WTC11 (cell line): Measurements from ENCODE around the gene CACNG1. TPM values are rescaled to one million over a fixed set of nuclear protein-coding genes. Genes with fewer than 3 reads are reported as not detected.

ENCODE experiments used
- ATAC-seq: fragments of 200-7000 bp; cut with Tn5 transposase; 2 replicates; pipeline ENCODE4 v1.10.0; 2021; ENCODE audit warnings: mild to moderate bottlenecking, moderate library complexity
- CTCF ChIA-PET: fragments of 300-600 bp; sonication (Branson Sonifier 250); formaldehyde crosslinking; loops from one replicate; lab custom pipeline; 2021; ENCODE audit warnings: antibody characterized with exemption; lab: Charles Lee
- POLR2A ChIA-PET: fragments of 350-600 bp; sonication (Branson Sonifier 250); formaldehyde crosslinking; loops from one replicate; lab custom pipeline; 2021; ENCODE audit warnings: antibody characterized with exemption; lab: Charles Lee
- DNase-seq: peaks from one replicate; pipeline ENCODE4 v3.0.0; 2021; ENCODE audit warnings: low spot score
- H3K27ac Mint-ChIP-seq: 2 replicates; pipeline ENCODE4 v1.8.0; 2021; ENCODE audit warnings: mixed read lengths
- H3K27me3 Mint-ChIP-seq: 2 replicates; pipeline ENCODE4 v1.8.0; 2021; ENCODE audit warnings: low read depth, mild to moderate bottlenecking, moderate library complexity, mixed read lengths
- H3K36me3 Mint-ChIP-seq: 2 replicates; pipeline ENCODE4 v1.8.0; 2021; ENCODE audit warnings: mixed read lengths
- H3K4me1 Mint-ChIP-seq: 2 replicates; pipeline ENCODE4 v1.8.0; 2022; ENCODE audit warnings: mixed read lengths
- H3K4me3 Mint-ChIP-seq: 2 replicates; pipeline ENCODE4 v1.8.0; 2021; ENCODE audit warnings: mild to moderate bottlenecking, moderate library complexity, mixed read lengths
- H3K9me3 Mint-ChIP-seq: 2 replicates; pipeline ENCODE4 v1.8.0; 2021; ENCODE audit warnings: mixed read lengths
- CDX4 ChIP-seq: fragments of 250-450 bp; sonication (Bioruptor Pico); IDR thresholded peaks from 2 replicates; pipeline ENCODE4 v1.9.0; 2021; ENCODE audit warnings: moderate library complexity, mild to moderate bottlenecking, inconsistent platforms, borderline replicate concordance
- CREB1 ChIP-seq: sonication (generic); formaldehyde crosslinking; IDR thresholded peaks from 2 replicates; pipeline ENCODE4 v1.8.0; 2023; ENCODE audit warnings: mild to moderate bottlenecking, missing genetic modification reagents
- E2F4 ChIP-seq: sonication (generic); formaldehyde crosslinking; IDR thresholded peaks from 2 replicates; pipeline ENCODE4 v1.8.1; 2022; ENCODE audit warnings: low read depth, mild to moderate bottlenecking, moderate library complexity, missing genetic modification reagents, borderline replicate concordance
- ELF4 ChIP-seq: sonication (generic); formaldehyde crosslinking; IDR thresholded peaks from 2 replicates; pipeline ENCODE4 v1.8.1; 2022; ENCODE audit warnings: low read depth, mild to moderate bottlenecking, moderate library complexity, missing genetic modification reagents
- EMX1 ChIP-seq: fragments of 250-450 bp; sonication (Bioruptor Pico); IDR thresholded peaks from 2 replicates; pipeline ENCODE4 v1.8.0; 2021; ENCODE audit warnings: mild to moderate bottlenecking
- GRHL2 ChIP-seq: fragments of 250-450 bp; sonication (Bioruptor Pico); IDR thresholded peaks from 2 replicates; pipeline ENCODE4 v1.8.0; 2022; ENCODE audit warnings: mild to moderate bottlenecking, moderate library complexity; ENCODE audit not compliant: insufficient replicate concordance, severe bottlenecking
- HMGA2 ChIP-seq: fragments of 250-450 bp; sonication (Bioruptor Pico); IDR thresholded peaks from 2 replicates; pipeline ENCODE4 v1.4.0; 2021; ENCODE audit warnings: mild to moderate bottlenecking, moderate library complexity
- NFE2L1 ChIP-seq: sonication (generic); formaldehyde crosslinking; IDR thresholded peaks from 2 replicates; pipeline ENCODE4 v1.8.1; 2023; ENCODE audit warnings: missing genetic modification reagents
- NFYB ChIP-seq: sonication (generic); formaldehyde crosslinking; conservative IDR thresholded peaks from 2 replicates; pipeline ENCODE4 v1.8.0; 2022; ENCODE audit warnings: low read depth, missing genetic modification reagents
- NR3C1 ChIP-seq: sonication (generic); formaldehyde crosslinking; conservative IDR thresholded peaks from 2 replicates; pipeline ENCODE4 v1.8.1; 2023; ENCODE audit warnings: low read depth, mild to moderate bottlenecking, missing genetic modification reagents
- OVOL2 ChIP-seq: fragments of 250-450 bp; sonication (Bioruptor Pico); IDR thresholded peaks from 2 replicates; pipeline ENCODE4 v1.9.0; 2021; ENCODE audit warnings: mild to moderate bottlenecking, borderline replicate concordance
- RELA ChIP-seq: sonication (generic); formaldehyde crosslinking; IDR thresholded peaks from 2 replicates; pipeline ENCODE4 v1.8.1; 2022; ENCODE audit warnings: missing genetic modification reagents, mild to moderate bottlenecking, borderline replicate concordance
- RORB ChIP-seq: fragments of 250-450 bp; sonication (Bioruptor Pico); IDR thresholded peaks from 2 replicates; pipeline ENCODE4 v1.9.0; 2021; ENCODE audit warnings: mild to moderate bottlenecking
- SMAD3 ChIP-seq: sonication (generic); formaldehyde crosslinking; IDR thresholded peaks from 2 replicates; pipeline ENCODE4 v1.8.0; 2022; ENCODE audit warnings: missing genetic modification reagents, mild to moderate bottlenecking, borderline replicate concordance
- SMAD4 ChIP-seq: sonication (generic); formaldehyde crosslinking; IDR thresholded peaks from 2 replicates; pipeline ENCODE4 v1.8.0; 2022; ENCODE audit warnings: mild to moderate bottlenecking, missing genetic modification reagents
- SP1 ChIP-seq: sonication (generic); formaldehyde crosslinking; conservative IDR thresholded peaks from 2 replicates; pipeline ENCODE4 v1.8.1; 2022; ENCODE audit warnings: missing genetic modification reagents
- TCF7 ChIP-seq: sonication (generic); formaldehyde crosslinking; IDR thresholded peaks from 2 replicates; pipeline ENCODE4 v1.8.0; 2022; ENCODE audit warnings: mild to moderate bottlenecking, low read depth, missing genetic modification reagents, moderate library complexity
- ZBTB43 ChIP-seq: sonication (generic); formaldehyde crosslinking; IDR thresholded peaks from 2 replicates; pipeline ENCODE4 v1.8.1; 2023; ENCODE audit warnings: mild to moderate bottlenecking, missing genetic modification reagents
- ZNF121 ChIP-seq: sonication (generic); formaldehyde crosslinking; IDR thresholded peaks from 2 replicates; pipeline ENCODE4 v1.8.0; 2023; ENCODE audit warnings: missing genetic modification reagents
- ZNF232 ChIP-seq: sonication (generic); formaldehyde crosslinking; IDR thresholded peaks from 2 replicates; pipeline ENCODE4 v1.8.0; 2022; ENCODE audit warnings: mild to moderate bottlenecking, missing genetic modification reagents
- ZNF263 ChIP-seq: sonication (generic); formaldehyde crosslinking; IDR thresholded peaks from 2 replicates; pipeline ENCODE4 v1.8.1; 2022; ENCODE audit warnings: low read depth, mild to moderate bottlenecking, moderate library complexity, missing genetic modification reagents
- ZSCAN18 ChIP-seq: fragments of 250-450 bp; sonication (Bioruptor Pico); IDR thresholded peaks from 2 replicates; pipeline ENCODE4 v2.1.2; 2022; ENCODE audit warnings: mild to moderate bottlenecking, moderate library complexity
- total RNA-seq: library from RNA; stranded (reverse); gene quantifications from 3 replicates; pipeline ENCODE4 v1.2.3, GENCODE V29; 2021
- TF ChIP-seq, protein P1 (sequence below): sonication (generic); formaldehyde crosslinking; IDR thresholded peaks from 2 replicates; pipeline ENCODE4 v1.8.1; 2023; ENCODE audit warnings: mild to moderate bottlenecking, missing genetic modification reagents

The CACNG1 gene
- total RNA-seq, 1 experiment from 2014 or later, result not detected

DNA sequence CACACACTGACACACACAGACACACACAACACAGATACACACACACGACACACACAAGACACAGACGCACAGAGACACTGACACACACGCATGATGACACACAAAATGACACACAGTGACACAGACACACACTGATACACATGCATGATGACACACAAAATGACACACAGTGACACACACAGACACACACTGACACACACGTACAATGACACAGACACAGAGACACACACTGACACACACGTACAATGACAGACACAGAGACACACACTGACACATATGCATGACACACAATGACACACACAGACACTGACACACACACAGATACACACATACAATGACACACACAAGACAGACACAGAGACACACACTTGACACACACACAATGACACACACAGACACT, 10.3 kb downstream of the CACNG1 start:
- H3K27me3 Mint-ChIP-seq, result no peaks in the 10 kb centered on the region
- no peak overlapping the region for H3K4me3 Mint-ChIP-seq
- TF ChIP-seq HMGA2 (no peak), E2F4 (CRISPR knock-in tag) (no peak), OVOL2 (no peak), EMX1 (no peak), ZBTB43 (no peak), NR3C1 (CRISPR knock-in tag) (no peak), GRHL2 (CRISPR knock-in tag) (no peak), SMAD3 (no peak), SMAD4 (CRISPR knock-in tag) (no peak)
- TF ChIP-seq, protein P1, sequence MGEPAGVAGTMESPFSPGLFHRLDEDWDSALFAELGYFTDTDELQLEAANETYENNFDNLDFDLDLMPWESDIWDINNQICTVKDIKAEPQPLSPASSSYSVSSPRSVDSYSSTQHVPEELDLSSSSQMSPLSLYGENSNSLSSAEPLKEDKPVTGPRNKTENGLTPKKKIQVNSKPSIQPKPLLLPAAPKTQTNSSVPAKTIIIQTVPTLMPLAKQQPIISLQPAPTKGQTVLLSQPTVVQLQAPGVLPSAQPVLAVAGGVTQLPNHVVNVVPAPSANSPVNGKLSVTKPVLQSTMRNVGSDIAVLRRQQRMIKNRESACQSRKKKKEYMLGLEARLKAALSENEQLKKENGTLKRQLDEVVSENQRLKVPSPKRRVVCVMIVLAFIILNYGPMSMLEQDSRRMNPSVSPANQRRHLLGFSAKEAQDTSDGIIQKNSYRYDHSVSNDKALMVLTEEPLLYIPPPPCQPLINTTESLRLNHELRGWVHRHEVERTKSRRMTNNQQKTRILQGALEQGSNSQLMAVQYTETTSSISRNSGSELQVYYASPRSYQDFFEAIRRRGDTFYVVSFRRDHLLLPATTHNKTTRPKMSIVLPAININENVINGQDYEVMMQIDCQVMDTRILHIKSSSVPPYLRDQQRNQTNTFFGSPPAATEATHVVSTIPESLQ (CRISPR knock-in tag), result no peak
- H3K27ac Mint-ChIP-seq, result no peak overlapping the region; the same call in 1 of the 2 replicates
- POLR2A ChIA-PET, result no interaction called here
- H3K9me3 Mint-ChIP-seq, result peaks cover 7% of the 10 kb centered on the region
- H3K36me3 Mint-ChIP-seq, result no peaks in the 10 kb centered on the region
- DNase-seq, result no peak
- no peak for ATAC-seq
- no peaks in the 10 kb centered on the region for H3K4me1 Mint-ChIP-seq
- CTCF ChIA-PET, result no interaction called here

DNA sequence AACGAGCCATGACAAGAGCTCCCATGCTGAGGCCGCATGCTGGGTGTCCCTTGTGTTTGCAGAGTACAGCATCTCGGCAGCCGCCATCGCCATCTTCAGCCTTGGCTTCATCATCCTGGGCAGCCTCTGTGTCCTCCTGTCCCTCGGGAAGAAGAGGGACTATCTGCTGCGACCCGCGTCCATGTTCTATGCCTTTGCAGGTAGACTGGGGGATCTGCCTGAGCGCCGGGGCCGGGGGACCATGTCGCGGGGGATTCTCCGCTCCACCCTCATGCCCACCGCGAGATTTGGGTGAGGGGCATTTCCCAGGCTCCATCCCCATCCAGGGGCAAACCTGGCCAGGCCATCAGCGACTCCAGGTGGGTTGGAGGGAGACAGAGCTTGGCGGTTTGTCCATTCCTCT, 10.7 kb downstream of the CACNG1 start:
- ATAC-seq (no peak), DNase-seq (no peak)
- Mint-ChIP-seq H3K27ac (no peak overlapping the region), H3K4me1 (no peaks in the 10 kb centered on the region), H3K4me3 (no peak overlapping the region), H3K36me3 (no peaks in the 10 kb centered on the region), H3K9me3 (peaks cover 2% of the 10 kb centered on the region; the same call in 1 of the 2 replicates), H3K27me3 (no peaks in the 10 kb centered on the region)
- no peak for TF ChIP-seq ELF4
- TF ChIP-seq CDX4 (CRISPR knock-in tag), result no peak
- no peak for TF ChIP-seq SP1 (CRISPR knock-in tag)
- no peak for TF ChIP-seq NFE2L1 (CRISPR knock-in tag)
- no peak for TF ChIP-seq RORB (CRISPR knock-in tag)
- TF ChIP-seq RELA (CRISPR knock-in tag), result no peak
- no peak for TF ChIP-seq ZNF232
- TF ChIP-seq NFYB (CRISPR knock-in tag), result no peak
- no peak for TF ChIP-seq ZSCAN18 (CRISPR knock-in tag)
- no peak for TF ChIP-seq ZNF263
- TF ChIP-seq ZNF121 (CRISPR knock-in tag), result no peak
- no peak for TF ChIP-seq CREB1 (CRISPR knock-in tag)
- TF ChIP-seq GRHL2 (CRISPR knock-in tag), result no peak
- no peak for TF ChIP-seq TCF7 (CRISPR knock-in tag)
- CTCF ChIA-PET, result no interaction called here
- POLR2A ChIA-PET, result no interaction called here
